ENCODE data around the gene WASHC4.

Gene WASHC4

DNA sequence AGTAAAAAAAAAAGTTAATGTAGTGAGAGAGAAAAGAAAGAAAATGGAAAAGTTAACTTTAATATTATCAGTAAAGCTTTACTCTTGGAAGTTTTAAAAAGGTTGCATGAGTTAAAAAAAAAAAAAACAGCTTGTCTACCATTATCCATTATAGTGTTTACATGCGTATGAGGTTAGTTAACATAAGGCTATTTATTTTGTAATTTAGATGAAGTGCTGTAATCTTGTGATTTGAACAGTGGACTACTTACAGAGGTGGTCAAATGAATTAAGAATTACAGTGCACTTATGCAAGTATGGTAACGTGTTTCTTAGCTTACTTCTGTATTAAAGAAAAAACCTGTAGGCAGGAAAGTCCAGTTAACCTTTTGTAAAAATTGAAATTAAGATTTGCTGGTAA lies 30.7 kb downstream of the WASHC4 start:
- Histone ChIP-seq H3K27me3 (ENCODE audit: control insufficient read depth, insufficient read depth, low read length) (no peaks in the 10 kb centered on the region), H3K4me3 (ENCODE audit: low read depth, low read length) (no peak overlapping the region), H3K4me2 (ENCODE audit: low read length) (no peak overlapping the region), H3K27ac (no peak overlapping the region), H3K4me1 (no peaks in the 10 kb centered on the region), H2AFZ (no peak overlapping the region), H3K9ac (no peak overlapping the region), H3K36me3 (ENCODE audit: control insufficient read depth, insufficient read depth, low read length) (no peaks in the 10 kb centered on the region), H3K79me2 (no peaks in the 10 kb centered on the region), H3K9me3 (ENCODE audit: control insufficient read depth, low read length) (no peaks in the 10 kb centered on the region)
- TF ChIP-seq, protein P1, sequence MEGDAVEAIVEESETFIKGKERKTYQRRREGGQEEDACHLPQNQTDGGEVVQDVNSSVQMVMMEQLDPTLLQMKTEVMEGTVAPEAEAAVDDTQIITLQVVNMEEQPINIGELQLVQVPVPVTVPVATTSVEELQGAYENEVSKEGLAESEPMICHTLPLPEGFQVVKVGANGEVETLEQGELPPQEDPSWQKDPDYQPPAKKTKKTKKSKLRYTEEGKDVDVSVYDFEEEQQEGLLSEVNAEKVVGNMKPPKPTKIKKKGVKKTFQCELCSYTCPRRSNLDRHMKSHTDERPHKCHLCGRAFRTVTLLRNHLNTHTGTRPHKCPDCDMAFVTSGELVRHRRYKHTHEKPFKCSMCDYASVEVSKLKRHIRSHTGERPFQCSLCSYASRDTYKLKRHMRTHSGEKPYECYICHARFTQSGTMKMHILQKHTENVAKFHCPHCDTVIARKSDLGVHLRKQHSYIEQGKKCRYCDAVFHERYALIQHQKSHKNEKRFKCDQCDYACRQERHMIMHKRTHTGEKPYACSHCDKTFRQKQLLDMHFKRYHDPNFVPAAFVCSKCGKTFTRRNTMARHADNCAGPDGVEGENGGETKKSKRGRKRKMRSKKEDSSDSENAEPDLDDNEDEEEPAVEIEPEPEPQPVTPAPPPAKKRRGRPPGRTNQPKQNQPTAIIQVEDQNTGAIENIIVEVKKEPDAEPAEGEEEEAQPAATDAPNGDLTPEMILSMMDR (IDR thresholded peaks at IDR 0.05): no peak

DNA sequence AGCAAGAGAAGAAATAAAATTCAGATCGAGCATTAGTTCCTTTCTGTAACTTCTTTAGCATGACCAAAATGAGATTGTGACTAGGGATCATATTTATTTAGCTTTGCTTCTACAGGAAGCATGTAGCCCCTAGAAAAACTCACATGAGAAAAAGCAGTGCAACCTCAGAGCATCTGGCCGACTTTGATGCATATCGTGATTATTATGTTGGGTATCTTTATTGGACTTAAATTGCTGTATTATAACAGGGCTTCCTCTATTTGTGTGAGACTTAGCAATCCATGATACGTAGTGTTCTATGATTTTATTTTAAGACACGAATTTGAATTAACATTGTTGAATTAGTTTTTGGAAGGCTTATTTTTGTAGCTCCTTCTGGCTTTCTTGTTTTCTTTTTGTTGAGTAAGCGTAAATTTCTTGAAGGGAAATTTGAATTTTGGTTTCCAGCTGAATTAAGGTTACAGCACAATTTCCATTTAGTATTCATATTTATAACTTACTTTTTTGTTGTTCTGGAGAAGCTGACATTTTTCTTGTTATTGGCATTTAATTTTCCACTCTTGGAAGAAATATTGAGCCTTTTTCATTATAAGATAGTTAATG lies 33.9 kb downstream of the WASHC4 start:
- Histone ChIP-seq H3K27ac (no peak overlapping the region), H3K4me2 (ENCODE audit: low read length) (no peak overlapping the region), H3K4me3 (ENCODE audit: low read depth, low read length) (no peak overlapping the region), H3K4me1 (no peaks in the 10 kb centered on the region), H3K9ac (no peak overlapping the region), H3K79me2 (no peaks in the 10 kb centered on the region), H3K36me3 (ENCODE audit: control insufficient read depth, insufficient read depth, low read length) (no peaks in the 10 kb centered on the region), H2AFZ (no peak overlapping the region), H3K27me3 (ENCODE audit: control insufficient read depth, insufficient read depth, low read length) (no peaks in the 10 kb centered on the region), H3K9me3 (ENCODE audit: control insufficient read depth, low read length) (no peaks in the 10 kb centered on the region)
- TF ChIP-seq, protein P1 (IDR thresholded peaks at IDR 0.05): no peak

DNA sequence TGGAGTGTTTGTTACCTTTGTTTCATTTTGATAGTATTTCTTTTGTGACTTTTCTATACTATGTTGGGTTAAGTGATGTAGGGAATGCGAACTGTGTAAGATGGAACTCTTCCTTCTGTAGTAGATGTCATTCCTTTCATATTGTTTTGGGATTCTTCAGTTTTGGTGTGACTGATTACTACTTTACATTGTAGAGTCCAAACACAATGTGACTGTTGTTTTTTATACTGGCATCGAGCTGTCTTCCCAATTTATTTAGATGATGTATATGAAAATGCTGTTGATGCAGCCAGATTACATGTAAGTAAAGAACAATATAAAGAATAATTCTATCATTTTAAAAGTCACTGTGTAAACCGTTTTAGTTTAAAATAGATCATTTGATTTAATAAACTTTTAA lies 34.7 kb downstream of the WASHC4 start:
- Histone ChIP-seq H3K4me3 (ENCODE audit: low read depth, low read length) (no peak overlapping the region), H2AFZ (no peak overlapping the region), H3K9me3 (ENCODE audit: control insufficient read depth, low read length) (no peaks in the 10 kb centered on the region), H3K4me1 (no peaks in the 10 kb centered on the region), H3K27ac (no peak overlapping the region), H3K4me2 (ENCODE audit: low read length) (no peak overlapping the region), H3K9ac (no peak overlapping the region), H3K36me3 (ENCODE audit: control insufficient read depth, insufficient read depth, low read length) (no peaks in the 10 kb centered on the region), H3K79me2 (no peaks in the 10 kb centered on the region), H3K27me3 (ENCODE audit: control insufficient read depth, insufficient read depth, low read length) (no peaks in the 10 kb centered on the region)
- TF ChIP-seq, protein P1 (IDR thresholded peaks at IDR 0.05): no peak

DNA sequence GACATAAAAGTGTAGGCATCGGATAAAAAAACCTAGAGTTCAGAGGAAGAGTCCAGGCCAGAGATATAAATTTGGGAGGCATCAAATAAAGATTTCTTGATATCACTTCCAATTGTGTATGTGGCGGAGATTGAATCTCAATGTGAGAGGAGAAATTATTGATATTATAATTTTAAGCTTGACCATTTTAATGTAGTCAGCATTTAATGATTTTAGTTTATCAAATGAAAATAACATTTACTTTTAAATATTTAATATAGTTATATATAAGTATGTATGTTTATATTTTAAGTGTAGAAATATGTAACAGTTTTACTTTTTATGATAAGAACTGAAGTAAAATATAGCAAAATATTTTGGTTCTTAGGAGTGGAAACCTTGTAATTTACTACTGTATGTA lies 48.7 kb downstream of the WASHC4 start:
- H3K27me3 ChIP-seq (ENCODE audit: control insufficient read depth, insufficient read depth, low read length): no peaks in the 10 kb centered on the region
- TF ChIP-seq, protein P1 (IDR thresholded peaks at IDR 0.05): no peak
- no peaks in the 10 kb centered on the region for H3K79me2 ChIP-seq
- no peak overlapping the region for H3K9ac ChIP-seq
- H3K27ac ChIP-seq: no peak overlapping the region
- no peak overlapping the region for H3K4me2 ChIP-seq (ENCODE audit: low read length)
- H2AFZ ChIP-seq: no peak overlapping the region
- H3K4me1 ChIP-seq: no peaks in the 10 kb centered on the region
- no peaks in the 10 kb centered on the region for H3K9me3 ChIP-seq (ENCODE audit: control insufficient read depth, low read length)
- no peak overlapping the region for H3K4me3 ChIP-seq (ENCODE audit: low read depth, low read length)
- no peaks in the 10 kb centered on the region for H3K36me3 ChIP-seq (ENCODE audit: control insufficient read depth, insufficient read depth, low read length)

DNA sequence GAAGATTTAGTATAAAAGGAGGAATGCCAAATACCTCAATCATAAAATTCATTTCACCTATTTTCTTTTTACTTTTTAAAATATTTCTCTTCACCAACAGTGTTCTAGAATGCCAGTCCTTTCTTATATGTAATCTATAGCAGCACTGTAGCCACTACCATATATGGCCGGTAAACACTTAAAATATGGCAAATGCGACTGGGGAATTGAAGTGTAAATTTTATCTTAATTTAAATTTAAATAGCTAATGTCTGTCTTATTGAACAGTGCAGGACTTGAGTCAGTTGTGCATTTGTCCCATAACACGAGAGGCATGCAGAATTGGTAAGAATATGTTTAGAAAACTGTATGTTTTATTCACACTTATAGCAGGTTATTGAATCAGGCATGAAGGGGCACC lies 50.1 kb downstream of the WASHC4 start:
- TF ChIP-seq, protein P1 (IDR thresholded peaks at IDR 0.05): no peak
- no peak overlapping the region for H2AFZ ChIP-seq
- H3K4me3 ChIP-seq (ENCODE audit: low read depth, low read length): no peak overlapping the region
- no peak overlapping the region for H3K27ac ChIP-seq
- no peaks in the 10 kb centered on the region for H3K9me3 ChIP-seq (ENCODE audit: control insufficient read depth, low read length)
- no peaks in the 10 kb centered on the region for H3K79me2 ChIP-seq
- H3K27me3 ChIP-seq (ENCODE audit: control insufficient read depth, insufficient read depth, low read length): no peaks in the 10 kb centered on the region
- H3K4me2 ChIP-seq (ENCODE audit: low read length): no peak overlapping the region
- no peaks in the 10 kb centered on the region for H3K36me3 ChIP-seq (ENCODE audit: control insufficient read depth, insufficient read depth, low read length)
- no peaks in the 10 kb centered on the region for H3K4me1 ChIP-seq
- no peak overlapping the region for H3K9ac ChIP-seq

All from parathyroid adenoma (tissue), 2 donors.